Activated T-cell treated with anti-CD3 and anti-CD28 coated beads, Interleukin-2, amount 50 U/mL, for 1 hour (primary cell): ENCODE results near the gene PATL1.
"Not testable (repeated sequence)": the region's sequence is repeated elsewhere in the genome, so short reads cannot be mapped to it uniquely, and the experiment has no call there.

Source experiments
- DNase-seq: peaks from one replicate; pipeline ENCODE4 v3.0.0-alpha.2; 2020

The PATL1 gene

GRCh38 chr11:59668950-59669610, at the start of gene PATL1:
PATL1 (minus strand) TSS chr11:59669037; CDS start chr11:59668895, 142 bp downstream.
- peak; percentile 98 for DNase-seq

- no peak for DNase-seq
Observed at GRCh38 chr11:59716051-59716450, 47.2 kb upstream of the PATL1 start.

- no peak for DNase-seq
Observed at GRCh38 chr11:59713745-59714144, 44.9 kb upstream of the PATL1 start, which contains the start of gene OR10V1. OR10V1 (minus strand) TSS chr11:59713845; CDS start chr11:59713845, 0 bp downstream.

GRCh38 chr11:59710136-59710847, 41.5 kb upstream of the PATL1 start:
- no peak for DNase-seq

GRCh38 chr11:59708537-59708936, 39.7 kb upstream of the PATL1 start:
- no peak for DNase-seq

- DNase-seq, result no peak
Observed at GRCh38 chr11:59707371-59707770, 38.5 kb upstream of the PATL1 start.

GRCh38 chr11:59706518-59707285, 37.9 kb upstream of the PATL1 start:
- no peak for DNase-seq

GRCh38 chr11:59705294-59705693, 36.5 kb upstream of the PATL1 start:
- no peak for DNase-seq

GRCh38 chr11:59703515-59703914, 34.7 kb upstream of the PATL1 start:
- DNase-seq, result not testable (repeated sequence)

GRCh38 chr11:59700157-59700556, 31.3 kb upstream of the PATL1 start:
- DNase-seq, result not testable (repeated sequence)

- DNase-seq, result no peak
Observed at GRCh38 chr11:59698506-59698905, 29.7 kb upstream of the PATL1 start.

GRCh38 chr11:59692915-59693314, 24.1 kb upstream of the PATL1 start:
- no peak for DNase-seq

GRCh38 chr11:59691156-59691555, 22.3 kb upstream of the PATL1 start:
- no peak for DNase-seq

GRCh38 chr11:59689015-59689414, 20.2 kb upstream of the PATL1 start:
- DNase-seq, result no peak

GRCh38 chr11:59681260-59681725, 12.5 kb upstream of the PATL1 start:
- DNase-seq, result not testable (repeated sequence)

GRCh38 chr11:59680287-59681154, 11.7 kb upstream of the PATL1 start:
- DNase-seq, result peak; percentile 56

GRCh38 chr11:59679347-59679746, 10.5 kb upstream of the PATL1 start:
- no peak for DNase-seq

- DNase-seq, result no peak
Observed at GRCh38 chr11:59678813-59679165, 10.0 kb upstream of the PATL1 start.

- no peak for DNase-seq
Observed at GRCh38 chr11:59678118-59678812, 9.4 kb upstream of the PATL1 start.

- DNase-seq, result no peak
Observed at GRCh38 chr11:59676205-59676604, 7.4 kb upstream of the PATL1 start.

GRCh38 chr11:59674291-59674690, 5.5 kb upstream of the PATL1 start:
- DNase-seq, result no peak

- no peak for DNase-seq
Observed at GRCh38 chr11:59673291-59673690, 4.5 kb upstream of the PATL1 start.
